CD8-positive, alpha-beta memory T cell (primary cell): ENCODE results near the gene SCRT2. TPM values are rescaled to one million over a fixed set of nuclear protein-coding genes. Genes with fewer than 3 reads are reported as not detected.

Experiments used
- CTCF ChIA-PET: fragments of 350-600 bp; sonication (Branson Sonifier 250); formaldehyde crosslinking; loops from one replicate; lab custom pipeline; 2021; ENCODE audit warnings: antibody characterized with exemption; lab: Charles Lee
- POLR2A ChIA-PET: fragments of 350-600 bp; sonication (Branson Sonifier 250); formaldehyde crosslinking; loops from one replicate; lab custom pipeline; 2021; ENCODE audit warnings: antibody characterized with exemption; lab: Charles Lee
- DNase-seq, 5 donors: peaks; one replicate each; pipeline versions ENCODE4 v3.0.0 to v3.0.0-alpha.2; 2020 to 2022; ENCODE audit warnings: mixed read lengths in 1 of 5
- H3K27ac ChIP-seq: one replicate; pipeline ENCODE4 v1.7.0; 2013; ENCODE audit warnings: low read depth, mild to moderate bottlenecking, low read length, moderate library complexity
- H3K27me3 ChIP-seq: 2 replicates; pipeline ENCODE4 v1.7.0; 2013; ENCODE audit warnings: low read length, mild to moderate bottlenecking; ENCODE audit not compliant: insufficient read depth, poor library complexity, severe bottlenecking
- H3K36me3 ChIP-seq: 2 replicates; pipeline ENCODE4 v1.7.0; 2013; ENCODE audit warnings: mild to moderate bottlenecking, low read length, moderate library complexity; ENCODE audit not compliant: insufficient read depth
- H3K4me1 ChIP-seq: 2 replicates; pipeline ENCODE4 v1.7.0; 2013; ENCODE audit warnings: mild to moderate bottlenecking, low read length, moderate library complexity; ENCODE audit not compliant: insufficient read depth
- H3K4me3 ChIP-seq: 2 replicates; pipeline ENCODE4 v1.7.0; 2013; ENCODE audit warnings: mild to moderate bottlenecking, low read length
- H3K9me3 ChIP-seq: 2 replicates; pipeline ENCODE4 v1.7.0; 2013; ENCODE audit warnings: mild to moderate bottlenecking, low read length
- H3K27ac Mint-ChIP-seq, 8 donors: one replicate each; pipeline ENCODE4 v1.8.0; 2020 to 2021; ENCODE audit warnings: mixed read lengths in 8 of 8, mild to moderate bottlenecking in 6 of 8, inconsistent platforms in 3 of 8, moderate library complexity in 3 of 8
- H3K27me3 Mint-ChIP-seq, 2 donors: one replicate each; pipeline ENCODE4 v1.8.0; 2020 to 2021; ENCODE audit warnings: mixed read lengths in 2 of 2, mild to moderate bottlenecking in 1 of 2, moderate library complexity in 1 of 2
- H3K36me3 Mint-ChIP-seq, 3 donors: one replicate each; pipeline ENCODE4 v1.8.0; 2020 to 2021; ENCODE audit warnings: mixed read lengths in 3 of 3, inconsistent platforms in 1 of 3, mild to moderate bottlenecking in 1 of 3
- H3K4me1 Mint-ChIP-seq, 3 donors: one replicate each; pipeline ENCODE4 v1.8.0; 2020 to 2021; ENCODE audit warnings: mixed read lengths in 3 of 3, inconsistent platforms in 1 of 3, mild to moderate bottlenecking in 1 of 3
- H3K4me3 Mint-ChIP-seq, 7 donors: one replicate each; pipeline ENCODE4 v1.8.0; 2020 to 2021; ENCODE audit warnings: mixed read lengths in 7 of 7, mild to moderate bottlenecking in 6 of 7, moderate library complexity in 4 of 7, inconsistent platforms in 2 of 7
- H3K9me3 Mint-ChIP-seq, 5 donors: one replicate each; pipeline ENCODE4 v1.8.0; 2020 to 2022; ENCODE audit warnings: mixed read lengths in 5 of 5, mild to moderate bottlenecking in 3 of 5, moderate library complexity in 2 of 5, inconsistent platforms in 1 of 5
- polyA plus RNA-seq: library from polyadenylated mRNA; unstranded; fragments of 300-500 nt; fragmentation: Illumina TruSeq; gene quantifications from one replicate; pipeline ENCODE4 v1.2.3, GENCODE V29; 2021
- total RNA-seq, 2 experiments: library from RNA; stranded (reverse); gene quantifications; one replicate each; pipeline ENCODE4 v1.2.3, GENCODE V29; 2021

SCRT2 gene
- total and polyA plus RNA-seq, 3 experiments from 2014 or later: not detected

DNA sequence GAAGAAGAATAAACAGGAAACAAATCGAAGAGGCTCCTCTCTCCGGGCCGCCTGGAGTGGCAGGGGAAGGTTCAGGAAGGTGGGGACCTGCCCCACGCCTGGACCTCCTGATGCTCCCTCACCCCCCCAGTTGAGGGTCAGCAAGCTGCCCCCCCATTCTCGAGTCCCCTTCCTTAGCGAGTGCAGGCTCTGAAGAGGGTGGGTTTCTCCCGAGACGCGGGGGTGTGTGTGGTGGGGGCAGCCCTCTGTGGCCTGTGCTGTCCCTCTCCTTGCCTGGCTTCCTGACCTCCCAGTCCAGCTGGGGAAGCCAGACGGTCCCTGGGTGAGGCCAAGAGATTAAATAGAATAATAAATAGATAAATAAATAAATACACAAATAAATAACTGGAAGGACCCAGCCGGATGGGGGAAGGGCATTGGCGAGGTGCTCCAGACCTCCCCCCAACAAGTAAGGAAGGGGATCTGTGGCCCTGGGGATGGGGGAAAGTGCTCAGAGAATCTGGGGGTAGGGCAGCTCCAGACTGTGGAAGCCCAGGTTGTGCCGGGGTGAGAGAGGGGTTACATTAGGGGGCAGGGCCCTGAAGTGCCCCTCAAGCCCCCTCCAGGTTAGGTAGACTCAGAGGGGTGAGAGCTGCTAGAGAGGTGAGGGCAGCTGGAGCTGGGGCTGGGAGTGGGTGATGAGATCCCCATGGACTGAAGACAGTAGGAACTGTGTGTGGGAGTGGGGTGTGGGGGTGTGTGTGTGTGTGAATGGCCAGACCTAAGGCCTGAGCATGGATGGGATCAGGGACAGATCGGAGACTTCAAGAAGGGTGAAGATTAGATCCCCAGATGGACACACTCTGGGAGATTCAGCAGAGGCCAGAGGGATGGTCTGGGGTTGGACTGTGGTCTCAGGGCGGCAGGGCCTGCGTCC lies 13.1 kb downstream of the SCRT2 start:
- peaks cover 0 to 3% (median 0%) of the 10 kb centered on the region in 5 donors for H3K9me3 Mint-ChIP-seq
- H3K4me1 ChIP-seq: no peaks in the 10 kb centered on the region
- H3K9me3 ChIP-seq: no peaks in the 10 kb centered on the region
- CTCF ChIA-PET: no interaction called here
- DNase-seq: no peak
- peaks cover 0 to 12% (median 3%) of the 10 kb centered on the region in 3 donors for H3K4me1 Mint-ChIP-seq
- no peak overlapping the region for H3K4me3 ChIP-seq
- peaks cover 46 to 80% of the 10 kb centered on the region in 2 donors for H3K27me3 Mint-ChIP-seq
- POLR2A ChIA-PET: no interaction called here
- H3K36me3 ChIP-seq: no peaks in the 10 kb centered on the region
- H3K27me3 ChIP-seq: peaks cover 23% of the 10 kb centered on the region
- H3K4me3 Mint-ChIP-seq: no peak overlapping the region
- H3K27ac ChIP-seq: no peak overlapping the region
- peaks cover 0 to 5% (median 0%) of the 10 kb centered on the region in 3 donors for H3K36me3 Mint-ChIP-seq
- no peak overlapping the region for H3K27ac Mint-ChIP-seq

DNA sequence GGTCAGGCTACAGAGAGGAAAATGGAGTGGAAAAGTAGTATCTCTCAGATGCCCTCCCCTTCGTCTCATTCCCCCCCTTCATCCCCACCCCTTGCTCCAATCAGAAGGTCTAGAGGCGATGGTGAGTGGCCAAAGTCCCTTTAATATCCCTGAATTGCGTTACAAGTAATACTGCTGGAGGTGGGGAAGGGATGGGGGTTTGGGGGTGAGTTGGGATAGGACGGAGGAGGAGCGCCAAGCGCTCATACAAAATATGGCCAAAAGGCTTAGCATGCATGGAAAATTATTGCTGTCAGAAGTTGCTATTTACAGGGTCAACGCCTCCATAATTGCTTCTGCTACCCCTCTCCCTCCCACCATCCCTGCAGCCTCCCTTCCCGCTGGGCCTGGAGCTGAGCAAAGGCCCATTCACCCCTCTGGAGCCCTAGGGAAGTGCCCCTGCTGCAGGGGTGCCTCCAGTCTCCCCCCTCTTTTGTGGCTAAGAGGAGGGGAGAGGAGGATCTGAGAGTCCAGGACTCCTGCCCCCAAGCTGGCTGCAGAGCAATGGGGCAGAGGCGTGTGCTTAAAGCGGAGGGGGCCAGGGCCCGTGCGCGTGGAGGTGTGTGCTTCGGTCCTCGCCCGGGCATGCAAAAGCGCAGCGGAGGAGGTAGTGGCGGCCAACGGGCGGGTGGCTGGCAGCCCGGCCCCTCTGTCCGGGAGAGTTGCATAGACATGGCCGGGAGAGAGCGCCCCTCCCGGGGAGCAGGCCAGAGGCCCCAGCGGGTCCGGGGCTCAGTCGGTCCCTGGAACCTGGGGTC lies 13.9 kb downstream of the SCRT2 start:
- H3K4me1 ChIP-seq: no peaks in the 10 kb centered on the region
- peaks cover 46 to 72% of the 10 kb centered on the region in 2 donors for H3K27me3 Mint-ChIP-seq

DNA sequence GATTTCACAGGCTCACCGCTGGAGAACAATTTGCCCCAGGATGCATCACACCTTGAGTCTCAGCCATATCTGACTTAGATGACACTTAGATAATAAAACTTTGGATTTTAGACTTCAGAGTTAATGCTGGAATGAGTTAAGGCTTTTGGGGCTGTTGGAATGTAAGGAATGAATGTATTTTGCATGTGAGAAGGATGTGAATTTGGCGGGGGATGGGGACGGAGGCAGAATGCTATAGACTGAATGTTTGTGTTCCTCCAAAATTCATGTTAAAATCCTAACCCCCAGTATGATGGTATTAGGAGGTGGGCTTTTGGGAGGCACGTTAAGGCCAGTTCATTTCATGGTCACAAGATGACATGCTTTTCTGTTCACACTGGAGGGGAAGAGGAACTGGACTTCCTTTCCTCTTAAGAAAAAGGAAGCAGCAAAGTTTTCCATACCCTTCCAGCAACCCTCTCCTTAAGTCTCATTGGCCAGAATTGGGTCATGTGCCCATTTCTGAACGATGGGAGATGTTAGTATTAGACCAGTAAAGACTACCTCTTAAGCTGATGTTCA lies 16.8 kb downstream of the SCRT2 start:
- ChIA-PET POLR2A (no interaction called here), CTCF (no interaction called here)
- H3K27me3 Mint-ChIP-seq: peaks cover 33 to 52% of the 10 kb centered on the region in 2 donors
- Histone ChIP-seq H3K27me3 (peaks cover 10% of the 10 kb centered on the region), H3K9me3 (no peaks in the 10 kb centered on the region), H3K27ac (no peak overlapping the region), H3K4me3 (no peak overlapping the region), H3K4me1 (peaks cover 7% of the 10 kb centered on the region), H3K36me3 (no peaks in the 10 kb centered on the region)
- H3K4me1 Mint-ChIP-seq: peaks cover 8 to 18% (median 9%) of the 10 kb centered on the region in 3 donors
- peak overlapping the region in 1 of 7 donors; percentile 38 for H3K4me3 Mint-ChIP-seq
- no peak for DNase-seq
- no peak overlapping the region for H3K27ac Mint-ChIP-seq
- peaks cover 0 to 5% (median 0%) of the 10 kb centered on the region in 3 donors for H3K36me3 Mint-ChIP-seq
- H3K9me3 Mint-ChIP-seq: peaks cover 0 to 3% (median 0%) of the 10 kb centered on the region in 5 donors

More for the DNA sequence above, 13.9 kb downstream of the SCRT2 start:
- Mint-ChIP-seq H3K4me3 (no peak overlapping the region), H3K36me3 (peaks cover 0 to 5% (median 0%) of the 10 kb centered on the region in 3 donors), H3K4me1 (peaks cover 0 to 12% (median 3%) of the 10 kb centered on the region in 3 donors), H3K9me3 (peaks cover 0 to 3% (median 0%) of the 10 kb centered on the region in 5 donors), H3K27ac (no peak overlapping the region)
- no peak overlapping the region for H3K4me3 ChIP-seq
- peaks cover 23% of the 10 kb centered on the region for H3K27me3 ChIP-seq
- ChIA-PET CTCF (no interaction called here), POLR2A (no interaction called here)
- H3K27ac ChIP-seq: no peak overlapping the region
- no peaks in the 10 kb centered on the region for H3K9me3 ChIP-seq
- no peak for DNase-seq
- no peaks in the 10 kb centered on the region for H3K36me3 ChIP-seq

DNA sequence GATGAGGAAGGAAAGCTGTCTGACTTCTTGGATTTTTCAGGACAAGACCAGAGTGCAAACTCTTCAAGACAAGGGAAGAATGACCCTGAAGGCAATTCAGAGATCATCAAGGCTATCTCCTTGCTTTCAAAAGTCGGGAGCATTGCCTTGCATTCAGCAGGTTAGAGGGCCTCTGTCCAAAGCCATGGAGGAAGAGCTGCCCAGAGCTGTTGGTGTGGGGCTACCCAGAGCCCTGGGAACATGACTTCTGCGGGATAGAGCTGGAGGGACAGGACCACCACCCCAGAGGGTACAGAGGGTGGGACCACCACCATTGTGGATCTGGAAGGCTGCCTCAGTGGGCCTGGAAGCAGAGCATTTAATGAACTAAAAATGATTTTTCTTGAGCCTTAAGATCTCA lies 17.4 kb downstream of the SCRT2 start:
- Mint-ChIP-seq H3K27me3 (peaks cover 33 to 50% of the 10 kb centered on the region in 2 donors), H3K27ac (no peak overlapping the region), H3K36me3 (peaks cover 0 to 5% (median 0%) of the 10 kb centered on the region in 3 donors), H3K4me3 (peak overlapping the region in 1 of 7 donors; percentile 38), H3K4me1 (peaks cover 12 to 22% (median 13%) of the 10 kb centered on the region in 3 donors), H3K9me3 (peaks cover 0 to 3% (median 0%) of the 10 kb centered on the region in 5 donors)
- DNase-seq: no peak
- ChIA-PET POLR2A (no interaction called here), CTCF (no interaction called here)
- Histone ChIP-seq H3K4me1 (peaks cover 10% of the 10 kb centered on the region), H3K27me3 (peaks cover 10% of the 10 kb centered on the region), H3K27ac (no peak overlapping the region), H3K4me3 (no peak overlapping the region), H3K9me3 (no peaks in the 10 kb centered on the region), H3K36me3 (no peaks in the 10 kb centered on the region)

DNA sequence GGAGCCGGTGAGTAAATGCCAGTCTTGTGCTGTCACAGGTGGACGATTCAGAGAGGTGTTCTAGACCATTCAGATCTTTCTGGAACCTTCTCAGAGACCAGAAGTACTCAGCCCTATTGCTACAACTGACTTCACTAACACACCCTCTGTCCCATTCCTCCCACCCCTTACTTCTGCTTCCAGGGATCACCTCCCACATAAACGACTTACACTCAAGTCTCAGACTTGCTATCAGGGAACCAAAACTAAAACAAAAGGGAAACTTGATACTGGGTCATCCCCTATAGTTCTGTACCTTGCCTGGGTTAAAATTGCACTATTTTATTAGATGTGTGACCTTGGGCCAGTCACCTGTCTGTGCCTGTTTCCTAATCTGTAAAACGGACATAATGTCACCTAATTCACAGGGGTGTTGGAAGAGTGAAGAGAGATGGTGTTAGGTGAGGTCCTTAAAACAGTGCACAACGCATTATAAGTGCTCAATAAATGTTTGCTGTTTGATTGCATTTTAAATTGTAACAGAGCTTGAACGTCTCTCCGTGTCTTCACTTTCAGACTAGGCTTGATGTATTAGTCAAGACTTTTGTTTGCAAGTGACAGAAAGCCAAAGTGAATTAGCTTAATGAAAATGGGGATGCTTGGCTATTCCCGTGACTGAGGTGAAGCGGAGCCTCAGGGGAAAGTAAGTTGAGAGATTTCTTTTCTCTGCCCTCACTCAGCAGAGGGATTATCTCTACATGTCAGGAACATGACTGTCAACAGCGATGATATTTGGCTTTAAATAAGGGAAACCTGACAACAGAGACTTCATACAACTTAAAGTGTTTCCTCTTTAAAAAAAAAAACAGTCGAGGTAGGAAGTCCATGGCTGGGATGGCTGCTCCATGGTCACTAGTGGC lies 19.6 kb downstream of the SCRT2 start:
- Mint-ChIP-seq H3K27ac (peak overlapping the region in 1 of 8 donors; percentile 59), H3K4me1 (peaks cover 23 to 31% (median 30%) of the 10 kb centered on the region in 3 donors), H3K4me3 (peak overlapping the region in 5 of 7 donors; percentile 13 to 88 (median 63)), H3K36me3 (peaks cover 0 to 2% (median 0%) of the 10 kb centered on the region in 3 donors), H3K9me3 (no peaks in the 10 kb centered on the region), H3K27me3 (peaks cover 21 to 28% of the 10 kb centered on the region in 2 donors)
- no peak for DNase-seq
- ChIA-PET POLR2A (no interaction called here), CTCF (interaction anchor here (2.2 to 2.4 kb wide), 2 partner anchors 10 to 11 kb away, joined by 6 to 9 read pairs; no protein-coding TSS in a partner anchor)
- Histone ChIP-seq H3K9me3 (no peaks in the 10 kb centered on the region), H3K4me1 (peaks cover 22% of the 10 kb centered on the region), H3K4me3 (no peak overlapping the region), H3K27ac (no peak overlapping the region), H3K36me3 (no peaks in the 10 kb centered on the region), H3K27me3 (peaks cover 5% of the 10 kb centered on the region)

DNA sequence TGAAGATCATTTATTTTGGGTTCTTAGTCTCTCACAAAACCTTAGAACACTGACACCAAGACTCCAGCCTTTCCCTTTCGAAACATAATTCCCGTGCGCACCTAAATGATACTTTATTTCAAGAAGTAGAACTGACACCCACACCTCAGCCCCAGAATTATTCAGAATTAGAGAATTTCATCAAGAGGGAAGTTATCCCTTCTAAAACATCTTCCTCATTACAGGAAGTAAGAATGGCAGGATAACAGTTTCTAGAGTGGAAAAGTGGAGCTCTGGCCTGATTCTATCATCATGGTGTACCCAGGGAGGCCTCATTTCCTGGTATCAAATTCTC lies 21.2 kb downstream of the SCRT2 start:
- peaks cover 0 to 10% (median 3%) of the 10 kb centered on the region in 3 donors for H3K36me3 Mint-ChIP-seq
- peak overlapping the region; percentile 81 to 88 (median 85) for H3K4me3 Mint-ChIP-seq
- POLR2A ChIA-PET: no interaction called here
- DNase-seq: no peak
- H3K4me3 ChIP-seq: peak overlapping the region; percentile 64
- H3K4me1 ChIP-seq: peaks cover 22% of the 10 kb centered on the region
- H3K36me3 ChIP-seq: no peaks in the 10 kb centered on the region
- peaks cover 4% of the 10 kb centered on the region for H3K27me3 ChIP-seq
- peaks cover 32 to 44% (median 35%) of the 10 kb centered on the region in 3 donors for H3K4me1 Mint-ChIP-seq
- peaks cover 13 to 16% of the 10 kb centered on the region in 2 donors for H3K27me3 Mint-ChIP-seq
- H3K9me3 ChIP-seq: no peaks in the 10 kb centered on the region
- peak overlapping the region; percentile 76 for H3K27ac ChIP-seq
- CTCF ChIA-PET: interaction anchor here (2.2 to 2.4 kb wide), 2 partner anchors 9 to 13 kb away, joined by 6 to 9 read pairs; no protein-coding TSS in a partner anchor
- peak overlapping the region; percentile 5 to 94 (median 72) for H3K27ac Mint-ChIP-seq
- H3K9me3 Mint-ChIP-seq: no peaks in the 10 kb centered on the region
